ENCODE data around the gene RAB14.

GRCh38 chr9:121216271-121216805, 14.7 kb upstream of the RAB14 start:
- TF ChIP-seq CTCF (IDR thresholded peaks at IDR 0.05; ENCODE audit: insufficient read depth, low read length) (no peak), POLR2AphosphoS5 (IDR thresholded peaks at IDR 0.05; ENCODE audit: low read depth) (no peak)

Measured in HL-60 (cell line).